ENCODE data around the gene UROC1. TPM values are rescaled to one million over a fixed set of nuclear protein-coding genes. Genes with fewer than 3 reads are reported as not detected.

The UROC1 gene
- total and polyA plus RNA-seq, 9 of the 15 experiments (the other 6 are each of a cell fraction or from before 2014, with no cell fraction given), result not detected

- DNase-seq (ENCODE audit: extremely low read depth in 1 of 4, low spot score in 3 of 4), result no peak
- Histone ChIP-seq H3K36me3 (ENCODE audit: control insufficient read depth, insufficient read depth, low read length) (no peaks in the 10 kb centered on the region), H3K9me1 (ENCODE audit: control insufficient read depth, insufficient read depth, low read length) (no peaks in the 10 kb centered on the region), H3K27ac (ENCODE audit: extremely low read depth, low read depth, low read length) (no peak overlapping the region), H3K27me3 (ENCODE audit: control insufficient read depth in 2 of 2, insufficient read depth in 2 of 2, low read length in 2 of 2) (peaks cover 2 to 29% of the 10 kb centered on the region in 2 experiments; a peak in 3 of 5 replicates), H3K4me3 (no peak overlapping the region), H3K4me2 (ENCODE audit: insufficient read depth, low read length) (no peak overlapping the region), H3K9ac (ENCODE audit: insufficient read depth in 1 of 2, low read depth in 2 of 2, low read length in 2 of 2) (no peak overlapping the region), H3K4me1 (replicated peaks in 1 of 2; ENCODE audit: control insufficient read depth in 2 of 2, insufficient read depth in 2 of 2, low read length in 2 of 2) (no peaks in the 10 kb centered on the region), H3K9me3 (replicated peaks; ENCODE audit: control insufficient read depth, insufficient read depth, low read depth, low read length) (no peaks in the 10 kb centered on the region), H4K20me1 (replicated peaks; ENCODE audit: control insufficient read depth, insufficient read depth, low read length) (0 out of 2 replicates have a peak, but pooled peaks cover 2% of the 10 kb centered on the region), H3K79me2 (ENCODE audit: control insufficient read depth, insufficient read depth, low read length) (no peaks in the 10 kb centered on the region), H2AFZ (ENCODE audit: low read depth, low read length) (no peak overlapping the region)
- no peak for ATAC-seq
- no TSS peak for BruUV-seq (replicated peaks)
- intact Hi-C loops (cut with micrococcal nuclease) (no loop called here), in situ Hi-C loops (cut with MboI) (no loop called here)
- ChIA-PET CTCF (ENCODE audit: low intra/inter-chr PET ratio) (no interaction called here), POLR2A (no interaction called here)
- no peak for FAIRE-seq
- 0% methylated on average over 5 of the region's 9 CpGs for WGBS (ENCODE audit: insufficient coverage, low coverage, missing lambda C conversion rate)
- no peak for TF ChIP-seq ZNF695 (CRISPR knock-in tag; IDR thresholded peaks at IDR 0.05)
- TF ChIP-seq, protein P1, sequence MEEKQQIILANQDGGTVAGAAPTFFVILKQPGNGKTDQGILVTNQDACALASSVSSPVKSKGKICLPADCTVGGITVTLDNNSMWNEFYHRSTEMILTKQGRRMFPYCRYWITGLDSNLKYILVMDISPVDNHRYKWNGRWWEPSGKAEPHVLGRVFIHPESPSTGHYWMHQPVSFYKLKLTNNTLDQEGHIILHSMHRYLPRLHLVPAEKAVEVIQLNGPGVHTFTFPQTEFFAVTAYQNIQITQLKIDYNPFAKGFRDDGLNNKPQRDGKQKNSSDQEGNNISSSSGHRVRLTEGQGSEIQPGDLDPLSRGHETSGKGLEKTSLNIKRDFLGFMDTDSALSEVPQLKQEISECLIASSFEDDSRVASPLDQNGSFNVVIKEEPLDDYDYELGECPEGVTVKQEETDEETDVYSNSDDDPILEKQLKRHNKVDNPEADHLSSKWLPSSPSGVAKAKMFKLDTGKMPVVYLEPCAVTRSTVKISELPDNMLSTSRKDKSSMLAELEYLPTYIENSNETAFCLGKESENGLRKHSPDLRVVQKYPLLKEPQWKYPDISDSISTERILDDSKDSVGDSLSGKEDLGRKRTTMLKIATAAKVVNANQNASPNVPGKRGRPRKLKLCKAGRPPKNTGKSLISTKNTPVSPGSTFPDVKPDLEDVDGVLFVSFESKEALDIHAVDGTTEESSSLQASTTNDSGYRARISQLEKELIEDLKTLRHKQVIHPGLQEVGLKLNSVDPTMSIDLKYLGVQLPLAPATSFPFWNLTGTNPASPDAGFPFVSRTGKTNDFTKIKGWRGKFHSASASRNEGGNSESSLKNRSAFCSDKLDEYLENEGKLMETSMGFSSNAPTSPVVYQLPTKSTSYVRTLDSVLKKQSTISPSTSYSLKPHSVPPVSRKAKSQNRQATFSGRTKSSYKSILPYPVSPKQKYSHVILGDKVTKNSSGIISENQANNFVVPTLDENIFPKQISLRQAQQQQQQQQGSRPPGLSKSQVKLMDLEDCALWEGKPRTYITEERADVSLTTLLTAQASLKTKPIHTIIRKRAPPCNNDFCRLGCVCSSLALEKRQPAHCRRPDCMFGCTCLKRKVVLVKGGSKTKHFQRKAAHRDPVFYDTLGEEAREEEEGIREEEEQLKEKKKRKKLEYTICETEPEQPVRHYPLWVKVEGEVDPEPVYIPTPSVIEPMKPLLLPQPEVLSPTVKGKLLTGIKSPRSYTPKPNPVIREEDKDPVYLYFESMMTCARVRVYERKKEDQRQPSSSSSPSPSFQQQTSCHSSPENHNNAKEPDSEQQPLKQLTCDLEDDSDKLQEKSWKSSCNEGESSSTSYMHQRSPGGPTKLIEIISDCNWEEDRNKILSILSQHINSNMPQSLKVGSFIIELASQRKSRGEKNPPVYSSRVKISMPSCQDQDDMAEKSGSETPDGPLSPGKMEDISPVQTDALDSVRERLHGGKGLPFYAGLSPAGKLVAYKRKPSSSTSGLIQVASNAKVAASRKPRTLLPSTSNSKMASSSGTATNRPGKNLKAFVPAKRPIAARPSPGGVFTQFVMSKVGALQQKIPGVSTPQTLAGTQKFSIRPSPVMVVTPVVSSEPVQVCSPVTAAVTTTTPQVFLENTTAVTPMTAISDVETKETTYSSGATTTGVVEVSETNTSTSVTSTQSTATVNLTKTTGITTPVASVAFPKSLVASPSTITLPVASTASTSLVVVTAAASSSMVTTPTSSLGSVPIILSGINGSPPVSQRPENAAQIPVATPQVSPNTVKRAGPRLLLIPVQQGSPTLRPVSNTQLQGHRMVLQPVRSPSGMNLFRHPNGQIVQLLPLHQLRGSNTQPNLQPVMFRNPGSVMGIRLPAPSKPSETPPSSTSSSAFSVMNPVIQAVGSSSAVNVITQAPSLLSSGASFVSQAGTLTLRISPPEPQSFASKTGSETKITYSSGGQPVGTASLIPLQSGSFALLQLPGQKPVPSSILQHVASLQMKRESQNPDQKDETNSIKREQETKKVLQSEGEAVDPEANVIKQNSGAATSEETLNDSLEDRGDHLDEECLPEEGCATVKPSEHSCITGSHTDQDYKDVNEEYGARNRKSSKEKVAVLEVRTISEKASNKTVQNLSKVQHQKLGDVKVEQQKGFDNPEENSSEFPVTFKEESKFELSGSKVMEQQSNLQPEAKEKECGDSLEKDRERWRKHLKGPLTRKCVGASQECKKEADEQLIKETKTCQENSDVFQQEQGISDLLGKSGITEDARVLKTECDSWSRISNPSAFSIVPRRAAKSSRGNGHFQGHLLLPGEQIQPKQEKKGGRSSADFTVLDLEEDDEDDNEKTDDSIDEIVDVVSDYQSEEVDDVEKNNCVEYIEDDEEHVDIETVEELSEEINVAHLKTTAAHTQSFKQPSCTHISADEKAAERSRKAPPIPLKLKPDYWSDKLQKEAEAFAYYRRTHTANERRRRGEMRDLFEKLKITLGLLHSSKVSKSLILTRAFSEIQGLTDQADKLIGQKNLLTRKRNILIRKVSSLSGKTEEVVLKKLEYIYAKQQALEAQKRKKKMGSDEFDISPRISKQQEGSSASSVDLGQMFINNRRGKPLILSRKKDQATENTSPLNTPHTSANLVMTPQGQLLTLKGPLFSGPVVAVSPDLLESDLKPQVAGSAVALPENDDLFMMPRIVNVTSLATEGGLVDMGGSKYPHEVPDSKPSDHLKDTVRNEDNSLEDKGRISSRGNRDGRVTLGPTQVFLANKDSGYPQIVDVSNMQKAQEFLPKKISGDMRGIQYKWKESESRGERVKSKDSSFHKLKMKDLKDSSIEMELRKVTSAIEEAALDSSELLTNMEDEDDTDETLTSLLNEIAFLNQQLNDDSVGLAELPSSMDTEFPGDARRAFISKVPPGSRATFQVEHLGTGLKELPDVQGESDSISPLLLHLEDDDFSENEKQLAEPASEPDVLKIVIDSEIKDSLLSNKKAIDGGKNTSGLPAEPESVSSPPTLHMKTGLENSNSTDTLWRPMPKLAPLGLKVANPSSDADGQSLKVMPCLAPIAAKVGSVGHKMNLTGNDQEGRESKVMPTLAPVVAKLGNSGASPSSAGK (IDR thresholded peaks at IDR 0.05), result no peak
- no peak for TF ChIP-seq SIX5 (IDR thresholded peaks at IDR 0.05; ENCODE audit: borderline replicate concordance in 1 of 2, insufficient read depth in 1 of 2, low read depth in 1 of 2, low read length in 2 of 2)
- TF ChIP-seq KLF16 (IDR thresholded peaks at IDR 0.05), result no peak
- no peak for TF ChIP-seq E2F8 (IDR thresholded peaks at IDR 0.05; ENCODE audit: low read depth, partially characterized antibody)
- TF ChIP-seq HEY1 (CRISPR knock-in tag; IDR thresholded peaks at IDR 0.05; ENCODE audit: borderline replicate concordance), result no peak
- no peak for TF ChIP-seq POLR3G (IDR thresholded peaks at IDR 0.05; ENCODE audit: extremely low read depth, insufficient read length, insufficient replicate concordance)
- TF ChIP-seq NFE2L1 (tag; IDR thresholded peaks at IDR 0.05; ENCODE audit: borderline replicate concordance, low read depth), result no peak
- TF ChIP-seq ZNF830 (CRISPR knock-in tag; IDR thresholded peaks at IDR 0.05), result no peak
Observed at GRCh38 chr3:126516936-126517290, 660 bp downstream of the UROC1 start.
